HG03108 (cell line): ENCODE data around the gene BBIP1.
A peak's percentile ranks its signal among the peaks of the same experiment; 100 is the strongest.

ENCODE experiments used
- ATAC-seq: cut with Tn5 transposase; IDR thresholded peaks from one replicate; pipeline ENCODE4 v1.9.1; 2021; ENCODE audit warnings: moderate library complexity; ENCODE audit not compliant: unreplicated experiment

Gene BBIP1

GRCh38 chr10:110918643-110919348 is at the start of gene BBIP1:
Gene BBIP1 (minus strand): TSS chr10:110919180. CDS start chr10:110918157, 1,023 bp downstream.
- ATAC-seq = peak; percentile 58

- no peak for ATAC-seq
These were observed 48.7 kb upstream of the BBIP1 start for GRCh38 chr10:110967645-110968044.

- no peak for ATAC-seq
These were observed 48.1 kb upstream of the BBIP1 start for GRCh38 chr10:110967009-110967630.

GRCh38 chr10:110966146-110966545 is 47.2 kb upstream of the BBIP1 start:
- ATAC-seq = no peak

GRCh38 chr10:110965216-110965615 is 46.2 kb upstream of the BBIP1 start:
- ATAC-seq = no peak

- no peak for ATAC-seq
These were observed 45.7 kb upstream of the BBIP1 start for GRCh38 chr10:110964681-110965080.

- ATAC-seq = no peak
These were observed 44.2 kb upstream of the BBIP1 start for GRCh38 chr10:110963162-110963561.

- no peak for ATAC-seq
These were observed 43.5 kb upstream of the BBIP1 start for GRCh38 chr10:110962443-110962842.

DNA sequence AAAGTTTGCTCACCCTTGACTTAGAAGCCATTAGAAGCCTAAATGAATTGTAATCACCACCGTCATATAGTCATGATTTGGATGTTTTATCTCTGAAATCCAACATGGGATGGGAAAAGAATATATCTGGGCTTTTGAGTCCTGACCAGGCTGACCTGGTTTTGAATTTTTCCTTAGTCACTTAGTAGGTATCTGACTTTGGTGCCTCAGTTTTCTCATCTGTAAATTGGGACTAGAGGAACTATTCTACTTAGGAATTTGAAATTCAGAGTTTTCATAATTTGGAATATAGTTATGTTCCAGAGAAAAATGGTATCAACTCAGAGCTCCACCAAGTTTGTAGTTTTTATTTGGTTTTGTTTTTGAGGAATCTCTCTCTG is 41.3 kb upstream of the BBIP1 start:
- no peak for ATAC-seq

DNA sequence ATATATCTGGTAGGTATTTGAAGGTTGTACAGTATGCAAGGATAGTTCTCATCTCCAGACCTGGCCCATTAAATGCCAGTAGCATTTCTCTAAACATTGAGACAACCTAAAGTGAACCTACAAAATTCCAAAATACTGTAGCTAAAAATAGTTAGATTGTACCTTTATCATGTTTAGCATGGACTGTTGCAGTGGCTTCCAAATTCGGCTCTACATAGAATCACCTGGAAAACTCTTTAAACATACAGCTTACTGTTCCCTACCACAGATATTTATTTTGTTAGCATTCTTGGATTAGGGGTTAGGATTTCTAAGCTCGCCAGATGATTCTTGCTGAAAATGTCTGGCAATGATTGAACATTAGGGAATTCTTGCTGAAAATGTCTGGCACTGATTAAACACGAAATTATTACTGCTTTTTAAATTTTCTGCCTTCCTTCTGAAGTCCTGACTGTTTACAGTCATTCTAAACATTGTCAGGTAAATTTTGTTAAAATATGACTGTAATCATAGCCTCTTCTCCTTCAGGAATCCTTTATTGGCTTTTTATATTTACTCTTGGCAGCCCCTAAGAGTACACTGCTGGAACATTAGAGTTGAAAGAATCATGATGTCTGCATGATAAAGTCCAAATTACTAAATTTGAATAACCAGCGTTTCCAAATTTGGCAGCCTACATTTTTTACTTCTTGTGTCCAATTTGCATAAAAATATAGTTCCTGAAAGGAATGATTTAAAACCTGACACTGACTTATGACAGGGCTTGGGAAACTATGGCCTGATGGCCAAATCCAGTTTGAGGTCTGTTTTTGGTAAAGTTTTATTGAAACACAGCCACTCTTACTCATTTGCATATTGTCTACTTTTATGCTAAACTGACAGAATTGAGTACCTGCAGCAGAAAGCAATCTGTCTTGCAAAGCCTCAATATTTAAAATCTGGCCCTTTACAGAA is 40.7 kb upstream of the BBIP1 start:
- ATAC-seq = no peak

DNA sequence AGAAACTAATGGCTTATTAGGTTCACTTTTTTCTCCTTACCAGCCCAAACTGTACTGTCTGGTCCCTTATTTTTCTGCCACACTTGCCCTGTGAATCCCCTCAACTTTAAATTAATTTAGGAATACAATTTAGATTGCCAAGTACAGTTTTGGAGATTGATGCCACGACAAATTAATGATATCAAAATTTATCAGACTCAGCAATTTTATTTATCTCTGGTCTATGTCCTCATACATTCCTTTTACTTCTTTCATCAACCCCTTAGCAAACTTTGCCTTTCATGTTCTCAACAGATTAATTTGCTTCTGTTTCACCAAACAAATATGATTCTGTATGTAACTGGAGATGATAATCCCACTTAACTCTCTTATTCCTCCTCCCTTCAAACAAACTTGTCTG is 38.6 kb upstream of the BBIP1 start:
- ATAC-seq = no peak

- no peak for ATAC-seq
These were observed 32.4 kb upstream of the BBIP1 start for GRCh38 chr10:110951381-110951780.

DNA sequence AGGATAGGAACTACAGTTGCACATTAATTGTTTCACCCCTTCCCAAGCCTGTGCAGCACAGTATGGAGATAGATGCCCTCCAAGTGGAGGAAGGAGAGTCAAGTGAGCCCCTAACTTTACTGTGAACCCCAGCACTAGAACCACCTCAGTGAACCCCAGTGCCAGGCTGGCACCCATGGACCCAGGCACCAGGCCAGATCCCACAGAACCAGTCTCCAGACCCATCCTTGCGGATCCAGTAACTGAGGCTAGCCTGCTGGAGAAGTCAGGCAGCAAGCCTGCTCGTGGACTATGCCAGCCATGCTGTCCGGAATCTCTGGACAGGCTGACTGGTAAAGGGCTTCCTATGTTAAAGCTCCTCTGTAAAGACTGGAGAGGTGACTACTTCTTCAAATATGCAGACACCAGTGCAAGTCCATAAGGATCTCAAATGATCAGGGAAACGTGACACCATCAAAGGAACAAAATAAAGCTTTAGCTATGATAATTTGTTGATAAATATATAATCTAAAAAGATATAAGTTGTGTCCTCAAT is 28.1 kb upstream of the BBIP1 start:
- ATAC-seq = no peak

GRCh38 chr10:110946496-110946895 is 27.5 kb upstream of the BBIP1 start:
- ATAC-seq = no peak

DNA sequence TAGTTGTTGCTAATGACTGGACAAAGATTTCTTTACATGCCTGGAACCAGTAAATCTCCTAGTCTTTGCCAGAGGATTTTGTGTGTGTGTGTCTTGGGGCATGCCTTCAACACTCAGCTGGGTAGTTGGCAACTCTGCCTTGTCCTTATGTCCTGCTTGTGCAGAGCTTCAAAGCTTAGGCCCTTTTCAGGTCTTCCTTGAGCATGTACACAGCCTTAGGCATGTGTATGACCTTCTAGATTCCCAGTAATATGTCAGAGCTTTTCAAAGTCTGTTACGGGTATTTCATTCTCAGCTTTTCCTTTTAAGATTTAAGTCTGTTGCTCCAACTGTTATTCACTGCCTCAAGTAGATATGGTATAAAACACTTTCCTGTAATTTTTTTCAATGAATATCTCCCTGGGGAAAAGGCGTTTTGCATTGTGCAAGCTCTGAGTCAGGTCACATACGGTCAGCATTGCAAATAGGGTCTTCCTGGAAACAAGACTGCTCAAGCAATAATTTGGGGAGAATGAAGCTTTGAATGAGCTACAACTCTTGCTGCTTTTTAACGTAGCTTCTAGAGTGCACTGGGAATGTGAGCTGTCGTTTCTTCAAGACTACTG is 25.9 kb upstream of the BBIP1 start:
- ATAC-seq = no peak

GRCh38 chr10:110939419-110939818 is 20.4 kb upstream of the BBIP1 start:
- no peak for ATAC-seq

- ATAC-seq = no peak
These were observed 17.8 kb upstream of the BBIP1 start for GRCh38 chr10:110936757-110937156.

GRCh38 chr10:110932505-110933180 is 13.7 kb upstream of the BBIP1 start:
- ATAC-seq = no peak

DNA sequence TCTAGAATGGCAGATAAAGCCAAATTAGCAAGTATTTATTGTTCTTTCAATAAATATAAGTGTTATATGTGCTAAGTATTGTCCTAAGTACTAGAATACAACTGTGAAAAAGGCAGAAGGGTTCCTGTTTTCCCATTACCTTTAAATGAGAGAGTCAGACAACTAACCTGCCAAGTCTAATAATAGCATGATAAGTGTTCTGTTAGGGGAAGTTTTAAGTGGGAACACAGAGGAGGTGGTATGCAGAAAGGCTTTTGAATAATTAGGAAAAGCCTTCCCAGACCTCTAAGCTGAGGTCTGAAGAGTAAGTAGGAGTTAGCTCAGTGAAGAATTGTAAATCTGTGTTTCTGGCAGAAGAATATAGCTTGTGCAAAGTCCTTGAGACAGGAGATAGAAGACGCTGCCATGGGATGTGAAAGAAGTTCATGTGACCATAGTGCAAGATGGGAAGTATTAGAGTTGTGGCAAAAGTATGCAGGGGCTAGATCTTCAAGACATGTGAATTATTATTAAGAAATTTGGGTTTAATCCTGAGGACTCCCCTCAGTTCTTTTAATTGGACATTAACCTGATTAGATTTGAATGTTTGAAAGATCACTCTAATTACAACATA is 12.9 kb upstream of the BBIP1 start:
- ATAC-seq = no peak

GRCh38 chr10:110927461-110927860 is 8.5 kb upstream of the BBIP1 start:
- no peak for ATAC-seq
